ENCODE results near the gene NR3C2. TPM values are rescaled to one million over a fixed set of nuclear protein-coding genes. Genes with fewer than 3 reads are reported as not detected.
"Not testable (repeated sequence)": the region's sequence is repeated elsewhere in the genome, so short reads cannot be mapped to it uniquely, and the experiment has no call there.

Gene NR3C2
- total RNA-seq, 1 donor from 2014 or later = 26.2 TPM

- ATAC-seq (peak; percentile 43), DNase-seq (ENCODE audit: low spot score) (no peak)
- intact Hi-C loops (cut with DNase I) = no loop called here
These were observed 237.3 kb downstream of the NR3C2 start for GRCh38 chr4:148204892-148205291.

DNA sequence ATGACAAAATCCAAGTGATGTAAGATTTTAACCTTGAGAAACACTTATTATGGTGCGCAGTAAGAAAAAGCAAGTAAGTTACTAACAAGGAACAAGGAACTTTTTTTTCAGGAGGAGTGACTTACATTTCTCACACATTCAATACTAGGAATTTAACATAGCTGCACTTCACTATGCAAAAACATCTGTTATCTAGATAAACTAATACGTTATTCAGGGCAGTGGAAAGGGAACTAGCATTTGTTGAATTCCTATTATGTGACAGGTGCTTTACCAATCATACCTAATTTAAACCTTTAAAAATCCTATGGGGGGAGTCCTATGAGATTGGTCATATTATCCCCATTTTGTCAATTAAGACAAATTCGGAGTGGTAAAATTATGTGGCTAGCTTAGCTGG lies 238.0 kb downstream of the NR3C2 start:
- intact Hi-C loops (cut with DNase I) = no loop called here
- DNase-seq (ENCODE audit: low spot score) = no peak
- no peak for ATAC-seq

- DNase-seq (ENCODE audit: low spot score) (no peak), ATAC-seq (peak; percentile 89)
- intact Hi-C loops (cut with DNase I) = no loop called here
These were observed 238.9 kb downstream of the NR3C2 start for GRCh38 chr4:148203056-148203898.

- intact Hi-C loops (cut with DNase I) = no loop called here
- ATAC-seq = no peak
- no peak for DNase-seq (ENCODE audit: low spot score)
These were observed 241.3 kb downstream of the NR3C2 start for GRCh38 chr4:148200960-148201359.

DNA sequence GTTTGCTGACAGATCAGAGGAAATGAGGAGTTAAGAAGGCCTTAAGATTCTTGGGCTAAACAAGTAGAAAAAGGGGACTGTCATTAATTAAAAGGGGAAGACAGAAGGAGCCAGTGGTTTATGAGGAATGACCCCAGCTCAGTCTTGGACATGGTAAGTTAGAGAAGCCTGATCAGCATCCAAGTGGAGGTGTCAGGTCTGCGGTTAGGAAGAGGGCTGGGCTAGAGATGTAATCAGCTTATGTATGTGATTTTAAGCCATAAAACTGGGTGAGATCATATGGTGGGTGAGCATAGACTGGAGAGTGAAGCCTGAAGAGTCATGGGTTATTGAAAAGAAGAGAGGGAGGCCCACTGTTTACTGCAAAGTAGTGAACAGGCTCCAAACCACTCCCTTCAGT lies 246.1 kb downstream of the NR3C2 start:
- intact Hi-C loops (cut with DNase I) = no loop called here
- ATAC-seq (no peak), DNase-seq (ENCODE audit: low spot score) (no peak)

GRCh38 chr4:148192526-148192925 lies 249.7 kb downstream of the NR3C2 start:
- DNase-seq (ENCODE audit: low spot score) (no peak), ATAC-seq (no peak)
- intact Hi-C loops (cut with DNase I) = no loop called here

DNA sequence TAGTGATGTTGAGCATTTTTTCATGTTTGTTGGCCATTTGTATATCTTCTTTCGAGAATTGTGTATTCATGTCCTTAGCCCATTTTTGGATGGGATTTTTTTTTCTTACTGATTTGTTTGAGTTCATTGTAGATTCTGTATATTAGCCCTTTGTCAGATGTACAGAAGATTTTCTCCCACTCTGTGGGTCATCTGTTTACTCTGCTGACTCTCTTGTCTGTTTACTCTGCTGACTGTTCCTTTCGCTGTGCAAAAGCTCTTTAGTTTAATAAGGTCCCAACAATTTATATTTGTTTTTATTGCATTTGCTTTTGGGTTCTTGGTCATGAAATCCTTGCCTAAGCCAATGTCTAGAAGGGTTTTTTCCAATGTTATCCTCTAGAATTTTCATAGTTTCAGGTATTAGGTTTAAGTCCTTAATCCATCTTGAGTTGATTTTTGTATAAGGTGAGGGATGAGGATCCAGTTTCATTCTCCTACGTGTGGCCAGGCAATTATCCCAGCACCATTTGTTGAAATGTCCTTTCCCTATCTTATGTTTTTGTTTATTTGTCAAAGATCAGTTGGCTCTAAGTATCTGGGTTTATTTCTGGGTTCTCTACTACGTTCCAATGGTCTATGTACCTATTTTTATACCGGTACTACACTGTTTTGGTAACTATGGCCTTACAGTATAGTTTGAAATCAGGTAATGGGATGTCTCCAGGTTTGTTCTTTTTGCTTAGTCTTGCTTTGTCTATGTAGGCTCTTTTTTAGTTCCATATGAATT lies 254.6 kb downstream of the NR3C2 start:
- DNase-seq (ENCODE audit: low spot score); intact Hi-C loops (cut with DNase I); ATAC-seq: not testable (repeated sequence)

- DNase-seq (ENCODE audit: low spot score) (no peak), ATAC-seq (no peak)
- intact Hi-C loops (cut with DNase I) = no loop called here
These were observed 257.3 kb downstream of the NR3C2 start for GRCh38 chr4:148184922-148185321.

GRCh38 chr4:148182230-148182911 lies 259.8 kb downstream of the NR3C2 start:
- intact Hi-C loops (cut with DNase I) = no loop called here
- ATAC-seq = no peak
- no peak for DNase-seq (ENCODE audit: low spot score)

DNA sequence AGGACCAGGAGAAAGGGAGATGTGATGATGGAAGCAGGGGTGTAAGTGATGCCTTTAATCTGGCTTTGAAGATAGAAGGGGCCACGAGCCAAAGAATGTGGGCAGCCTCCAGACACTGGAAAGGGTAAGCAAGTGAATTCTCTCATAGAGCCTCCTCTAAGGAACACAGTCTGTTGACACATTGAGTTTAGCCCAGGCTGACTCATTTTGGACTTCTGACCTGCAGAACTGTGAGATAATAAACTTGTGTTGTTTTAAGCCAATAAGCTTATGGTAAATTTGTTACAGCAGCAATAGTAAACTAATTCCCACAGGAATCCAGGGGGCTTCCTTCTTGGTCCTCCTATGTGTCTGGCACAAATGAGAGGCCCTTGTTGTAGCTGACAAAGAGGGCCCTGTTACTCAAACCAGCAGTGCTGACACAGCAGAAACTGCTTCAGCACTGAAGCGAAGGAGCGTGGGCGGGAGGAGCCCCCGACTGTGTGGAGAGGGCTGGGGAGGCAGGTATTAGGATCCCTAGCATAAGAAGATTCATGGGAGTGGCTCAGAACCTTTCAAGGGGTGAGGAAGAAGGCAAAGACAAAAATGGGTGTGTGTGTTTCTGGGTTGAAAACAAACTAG lies 268.7 kb downstream of the NR3C2 start:
- intact Hi-C loops (cut with DNase I) = no loop called here
- DNase-seq (ENCODE audit: low spot score) (no peak), ATAC-seq (no peak)

DNA sequence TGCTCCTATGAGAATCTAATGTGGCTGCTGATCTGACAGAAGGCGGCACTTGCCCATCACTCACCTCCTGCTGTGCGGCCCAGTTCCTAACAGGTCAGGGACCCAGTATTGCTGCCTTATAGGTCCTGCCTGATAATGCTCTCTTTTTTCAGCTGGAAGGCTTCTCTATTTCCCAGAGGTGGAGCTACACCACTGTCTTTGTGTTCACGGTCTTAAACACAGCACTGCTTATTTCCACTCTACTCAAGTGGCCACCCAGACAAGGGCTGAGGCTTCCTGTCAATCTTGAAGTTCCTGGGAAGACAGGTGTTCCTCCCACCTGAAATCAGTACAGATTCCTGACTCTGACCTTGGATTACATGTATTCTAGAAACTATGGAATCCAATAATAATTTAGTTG lies 270.6 kb downstream of the NR3C2 start:
- no peak for DNase-seq (ENCODE audit: low spot score)
- intact Hi-C loops (cut with DNase I) = no loop called here
- no peak for ATAC-seq

GRCh38 chr4:148170408-148171365 lies 271.5 kb downstream of the NR3C2 start:
- intact Hi-C loops (cut with DNase I) = no loop called here
- DNase-seq (ENCODE audit: low spot score) (no peak), ATAC-seq (no peak)

- intact Hi-C loops (cut with DNase I) = no loop called here
- ATAC-seq = peak; percentile 85
- DNase-seq (ENCODE audit: low spot score) = no peak
These were observed 276.1 kb downstream of the NR3C2 start for GRCh38 chr4:148166132-148166591.

DNA sequence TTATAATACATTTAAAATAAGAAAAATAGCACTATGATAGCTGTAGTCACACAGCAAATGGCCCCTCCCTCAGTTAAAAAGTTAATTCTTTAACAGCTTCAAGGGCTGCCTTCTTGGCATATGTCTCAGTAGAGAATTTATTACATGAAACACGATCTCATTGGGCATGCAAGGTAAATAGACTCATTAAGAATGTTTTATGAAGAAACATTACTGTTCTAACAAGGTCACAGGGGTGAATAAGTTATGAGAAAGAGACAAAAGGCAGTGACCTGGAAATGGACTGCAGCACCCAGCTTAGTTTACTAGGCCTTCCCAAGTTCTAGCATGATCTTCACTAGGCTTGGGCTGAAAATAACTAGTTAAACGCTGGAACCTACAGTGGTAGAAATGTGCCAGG lies 277.7 kb downstream of the NR3C2 start:
- ATAC-seq = no peak
- no peak for DNase-seq (ENCODE audit: low spot score)
- intact Hi-C loops (cut with DNase I) = no loop called here

DNA sequence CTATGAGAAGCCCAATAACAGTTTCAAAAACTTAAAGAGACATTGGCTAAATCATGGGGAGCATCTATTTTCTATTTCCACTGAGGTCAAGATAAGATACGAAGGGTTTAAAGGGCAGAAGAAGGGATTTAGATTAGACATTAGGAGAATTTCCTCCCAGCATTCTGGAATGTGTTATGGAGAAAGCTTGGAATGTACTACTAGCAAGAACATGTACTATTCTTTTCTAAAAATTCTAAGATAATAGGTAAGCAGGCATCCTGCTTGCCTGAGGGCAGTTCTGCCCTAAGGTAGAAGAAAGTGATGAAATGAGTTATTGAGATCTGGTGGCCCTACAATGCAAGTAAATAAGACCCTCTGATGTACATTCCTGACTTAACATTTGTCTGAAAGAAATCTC lies 279.2 kb downstream of the NR3C2 start:
- DNase-seq (ENCODE audit: low spot score) = no peak
- no peak for ATAC-seq
- intact Hi-C loops (cut with DNase I) = no loop called here

- intact Hi-C loops (cut with DNase I) = no loop called here
- no peak for DNase-seq (ENCODE audit: low spot score)
- ATAC-seq = no peak
These were observed 279.7 kb downstream of the NR3C2 start for GRCh38 chr4:148162519-148162918.

DNA sequence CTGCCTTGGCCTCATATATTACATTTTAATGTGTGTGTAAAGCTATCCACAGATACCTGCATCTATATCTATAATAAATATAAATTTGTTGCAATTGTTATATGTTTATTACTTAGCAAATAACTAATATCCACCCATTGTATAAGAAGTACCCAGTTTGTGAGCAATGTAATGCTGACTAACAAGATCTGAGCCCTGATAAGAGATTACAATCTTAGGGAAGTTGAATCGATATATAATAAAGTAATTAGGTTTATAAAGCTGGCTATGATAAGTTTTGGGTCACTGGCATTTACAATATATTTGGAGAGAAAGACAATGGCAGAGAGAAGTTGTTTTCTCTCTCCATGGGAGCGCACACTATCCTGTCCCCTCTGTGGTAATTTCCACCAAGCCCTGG lies 280.6 kb downstream of the NR3C2 start:
- no peak for DNase-seq (ENCODE audit: low spot score)
- intact Hi-C loops (cut with DNase I) = no loop called here
- ATAC-seq = no peak

DNA sequence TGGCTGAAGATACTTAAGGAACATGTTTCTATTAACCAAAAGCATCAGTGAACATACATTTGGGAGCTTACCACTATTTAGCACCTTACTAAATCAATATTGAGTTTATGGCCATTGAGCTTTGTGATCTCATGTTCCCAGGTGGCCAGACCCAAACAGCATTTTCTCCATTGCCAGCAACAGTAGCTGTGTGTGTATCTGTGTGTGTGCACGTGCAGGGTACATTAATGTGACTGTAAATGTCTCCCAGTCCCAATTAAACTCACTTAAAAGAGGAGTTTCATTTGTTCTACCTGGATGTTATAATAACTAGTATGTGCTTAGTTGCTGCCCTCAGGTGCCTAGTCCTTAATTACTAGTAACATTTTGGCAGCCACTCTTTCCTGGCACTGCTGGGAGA lies 282.4 kb downstream of the NR3C2 start:
- ATAC-seq (no peak), DNase-seq (ENCODE audit: low spot score) (no peak)
- intact Hi-C loops (cut with DNase I) = no loop called here
